T-helper 1 cell (primary cell): Measurements from ENCODE around the gene SMAD6.
A peak's percentile ranks its signal among the peaks of the same experiment; 100 is the strongest.

Experiments
- DNase-seq, 5 donors: peaks; one replicate each; pipeline ENCODE4 v3.0.0-alpha.2; 2012 to 2020

SMAD6 gene

GRCh38 chr15:66760968-66761725 is 59.1 kb downstream of the SMAD6 start:
- DNase-seq, result no peak

DNA sequence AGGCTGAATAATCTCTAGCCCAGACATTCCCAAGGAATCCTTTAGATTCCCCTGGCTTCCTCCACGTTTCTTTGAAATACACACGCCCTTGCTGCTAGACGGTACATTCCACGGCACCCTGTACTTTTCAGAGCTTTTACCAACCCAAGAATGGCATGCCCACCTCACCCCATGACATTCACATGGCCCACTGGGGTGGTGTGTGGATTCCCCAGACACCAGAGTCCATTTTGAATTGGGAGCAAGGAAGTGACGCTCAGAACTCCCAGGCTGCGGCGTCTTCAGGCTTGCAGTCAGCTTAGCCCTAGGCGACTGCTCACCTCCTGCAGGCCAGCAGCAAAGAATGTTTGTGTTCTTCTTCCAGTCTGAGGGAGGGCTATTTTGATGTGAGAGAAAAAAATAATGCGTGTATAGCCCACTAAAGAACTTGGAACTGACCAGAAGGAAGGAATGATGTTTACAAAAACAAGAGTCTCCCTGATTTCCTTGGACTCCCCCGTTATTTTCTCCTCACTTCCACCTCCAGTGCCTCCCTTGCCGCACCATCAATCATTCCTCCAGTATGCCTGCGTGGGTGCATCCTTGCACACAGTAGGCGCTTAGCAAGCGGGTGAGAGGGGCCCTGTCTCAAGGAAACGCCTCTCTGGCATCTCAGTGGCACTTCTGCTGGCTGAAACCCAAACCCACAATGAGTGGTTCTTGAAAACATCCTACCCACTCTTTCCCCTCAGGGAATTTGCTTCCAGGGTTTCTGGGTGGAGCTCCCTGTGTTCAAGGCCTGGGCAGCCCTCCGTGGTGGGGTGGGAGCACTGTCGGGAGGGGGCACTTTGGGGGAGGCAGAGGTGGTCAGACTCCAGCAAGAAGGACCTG is 59.9 kb downstream of the SMAD6 start:
- DNase-seq, result no peak

GRCh38 chr15:66763186-66764071 is 61.4 kb downstream of the SMAD6 start:
- no peak for DNase-seq

- DNase-seq, result no peak
Measured at GRCh38 chr15:66764072-66764786, 62.2 kb downstream of the SMAD6 start.

DNA sequence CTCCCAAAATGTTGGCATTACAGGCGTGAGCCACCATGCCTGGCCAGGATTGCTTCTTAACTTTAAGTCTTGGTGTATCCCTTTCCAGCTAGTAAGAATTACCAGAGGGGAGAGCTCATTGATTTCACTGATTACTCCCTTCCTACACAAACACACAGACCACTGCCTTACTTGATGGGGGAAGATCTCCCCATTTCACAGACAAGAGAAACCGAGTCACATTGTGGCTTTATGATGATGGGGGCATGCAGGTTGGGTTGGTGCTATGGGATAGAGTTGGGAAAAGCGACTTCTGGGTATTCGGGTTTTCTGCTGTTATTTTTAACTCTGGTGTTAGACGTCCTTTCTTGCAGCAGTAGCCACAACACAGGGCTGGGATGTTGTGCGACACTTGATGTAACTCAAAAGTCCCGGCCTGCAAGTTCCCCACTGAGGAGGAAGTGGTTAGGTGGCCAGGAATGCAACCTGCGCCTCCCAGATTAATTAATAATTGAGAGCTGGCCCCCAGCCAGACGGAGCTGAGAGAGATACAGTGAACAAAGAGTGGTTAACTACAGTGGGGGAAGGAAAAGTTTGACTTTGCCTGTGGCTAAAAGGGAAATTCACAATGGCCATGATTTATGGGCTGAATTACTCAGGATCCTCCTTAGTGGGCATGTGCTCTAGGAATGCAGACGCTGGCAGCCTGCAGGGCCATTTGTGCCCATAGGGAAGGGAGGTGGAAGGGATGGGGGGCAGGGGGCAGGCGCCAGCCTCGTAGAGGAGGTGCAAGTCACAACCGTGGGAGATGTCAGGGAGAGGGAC is 63.6 kb downstream of the SMAD6 start:
- DNase-seq, result no peak

- no peak for DNase-seq
Measured at GRCh38 chr15:66766282-66767230, 64.5 kb downstream of the SMAD6 start.

DNA sequence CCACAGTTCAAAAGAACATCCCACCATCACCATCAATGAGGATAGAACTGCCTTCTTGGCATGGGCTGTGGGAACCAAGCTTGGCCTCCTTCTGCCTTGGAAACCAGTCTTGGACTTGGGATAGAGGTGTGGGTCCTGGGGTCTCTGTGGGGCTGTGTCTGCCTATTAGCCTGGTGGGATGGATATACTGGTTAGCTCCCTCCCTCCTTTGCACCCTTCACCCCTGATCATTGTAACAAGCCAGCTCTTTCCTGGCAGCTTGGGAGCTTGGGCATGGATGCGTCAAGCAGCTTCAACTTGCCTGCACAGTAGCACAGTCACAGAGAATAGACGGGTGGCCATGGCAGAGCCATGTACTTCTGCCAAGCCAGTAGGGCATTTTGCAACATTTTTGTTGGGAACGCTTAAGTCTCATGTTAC is 65.2 kb downstream of the SMAD6 start:
- DNase-seq, result no peak

- no peak for DNase-seq
Measured at GRCh38 chr15:66768987-66769386, 67.0 kb downstream of the SMAD6 start.

- no peak for DNase-seq
Measured at GRCh38 chr15:66770518-66771350, 68.7 kb downstream of the SMAD6 start.

DNA sequence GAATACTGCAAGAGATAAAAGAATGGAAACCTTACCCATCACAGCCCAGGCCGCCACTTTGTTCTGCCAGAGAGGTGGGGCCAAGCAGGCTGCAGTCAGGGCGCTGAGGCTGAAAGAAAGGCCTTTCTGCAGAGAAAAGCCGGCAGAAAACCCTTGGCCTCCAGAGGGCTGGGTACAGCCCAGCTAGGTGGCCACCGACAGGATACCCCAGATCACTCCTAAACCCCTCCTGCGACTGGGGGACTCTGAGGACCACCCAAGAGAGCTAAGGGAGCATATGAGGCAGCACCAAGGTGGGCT is 69.3 kb downstream of the SMAD6 start:
- DNase-seq, result no peak

DNA sequence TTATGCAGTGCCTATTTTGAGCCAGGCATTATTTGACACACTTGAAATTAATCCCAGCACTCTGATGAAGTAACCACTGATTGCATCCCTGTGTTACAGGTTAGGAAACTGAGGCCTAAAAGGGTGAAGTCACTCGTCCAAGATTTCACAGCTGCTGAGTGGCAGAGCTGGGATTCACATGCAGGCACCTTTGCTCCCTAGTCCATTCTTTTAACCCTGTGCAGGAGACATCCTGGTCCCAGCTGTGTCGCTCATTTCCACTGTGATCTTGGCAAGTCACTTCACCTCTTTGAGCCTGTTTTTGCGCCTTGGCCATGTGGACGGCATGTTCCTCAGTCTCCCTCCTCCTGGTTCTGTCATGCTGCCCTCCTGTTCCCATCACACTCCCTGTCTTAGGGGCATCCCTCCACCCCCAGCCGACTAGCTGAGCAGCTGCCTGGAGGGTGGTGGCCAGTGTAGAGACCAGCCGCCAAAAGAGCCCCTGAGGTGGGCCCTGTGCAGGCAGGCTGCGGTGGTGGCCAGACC is 70.6 kb downstream of the SMAD6 start:
- no peak for DNase-seq

GRCh38 chr15:66773129-66773873 is 71.3 kb downstream of the SMAD6 start:
- DNase-seq, result no peak

DNA sequence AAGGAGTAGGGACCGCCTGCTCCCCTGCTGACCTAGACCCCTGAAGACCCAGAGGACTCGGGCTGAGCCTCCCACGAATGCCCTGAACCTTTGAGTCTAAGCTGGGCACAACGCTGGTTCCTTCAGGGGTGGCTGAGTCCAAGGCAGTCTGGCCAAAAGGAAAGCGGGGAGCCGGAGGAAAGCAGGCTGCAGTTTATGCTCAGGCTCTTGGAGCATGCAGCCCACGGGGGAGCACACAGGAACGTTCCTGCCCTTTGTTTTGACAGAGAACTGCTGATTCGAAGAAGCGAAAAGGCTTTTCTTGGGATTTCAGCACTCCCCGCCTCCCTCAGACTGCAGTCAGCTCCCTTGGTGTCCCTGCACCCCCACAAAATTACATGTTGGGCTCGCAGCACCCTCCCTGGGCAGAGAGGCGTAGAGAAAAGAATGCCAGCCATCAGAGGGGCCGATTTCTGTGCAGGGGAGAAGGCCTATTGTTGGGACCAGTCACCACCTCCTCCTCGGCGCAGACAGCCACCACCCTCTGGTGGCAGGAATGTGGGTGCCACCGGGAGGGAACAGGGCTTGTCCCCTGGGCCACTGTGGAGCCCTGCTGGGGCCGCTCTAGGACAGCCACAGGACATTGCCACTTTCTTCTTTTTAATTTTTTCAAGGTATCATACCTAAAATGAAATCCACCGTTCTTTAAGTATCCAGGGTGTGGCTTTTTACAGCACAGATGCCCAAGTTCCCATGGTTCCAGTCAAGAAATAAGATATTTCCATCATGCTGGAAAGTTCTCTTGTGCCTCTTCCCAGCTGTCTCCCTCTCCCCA is 72.2 kb downstream of the SMAD6 start:
- peak in 3 of 5 donors; percentile 14 to 34 (median 31) for DNase-seq

DNA sequence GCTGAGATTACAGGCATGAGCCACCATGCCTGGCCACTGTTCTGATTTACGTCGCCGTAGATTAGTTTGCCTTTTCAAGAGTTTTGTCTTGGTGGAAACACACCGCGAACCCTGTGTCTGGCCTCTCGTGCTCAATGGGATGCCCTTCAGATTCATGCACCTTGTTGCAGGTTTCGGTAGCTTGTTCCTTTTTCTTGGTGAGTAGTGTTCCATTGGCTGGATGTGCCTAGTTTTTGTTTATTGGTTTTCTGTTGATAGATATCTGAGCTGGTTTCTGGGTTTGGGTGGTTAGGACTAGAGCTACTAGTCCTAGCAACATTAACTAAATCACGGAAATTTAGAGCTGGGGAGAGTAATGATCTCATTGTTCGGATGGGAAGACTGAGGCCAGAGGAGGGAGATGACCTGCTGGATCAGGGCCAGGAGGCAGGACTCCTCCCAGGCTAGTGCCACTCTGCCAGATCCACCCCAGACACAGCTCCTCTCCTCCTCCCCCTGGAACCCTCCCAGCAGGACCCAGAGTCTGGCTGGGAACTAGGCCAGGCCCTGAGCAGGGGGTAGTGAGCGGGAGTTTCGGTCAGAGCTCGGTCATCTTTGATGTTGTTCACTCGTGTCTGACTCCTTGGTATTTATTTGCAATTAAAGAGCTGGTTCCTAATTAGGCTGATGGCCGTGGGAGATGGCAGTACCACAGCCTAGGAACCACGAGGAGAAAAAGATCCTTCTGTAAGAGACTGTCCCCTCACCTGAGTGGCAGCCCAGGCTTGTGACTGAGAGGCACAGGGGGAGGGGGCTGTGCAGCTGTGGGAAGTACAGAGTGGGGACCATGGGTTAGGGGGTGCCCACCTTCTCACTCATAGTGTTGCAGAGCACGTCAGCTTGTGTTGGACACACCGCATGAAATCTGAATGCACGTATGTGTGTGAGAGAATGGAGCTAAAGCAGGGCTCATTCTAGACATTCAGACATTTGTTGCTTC is 73.4 kb downstream of the SMAD6 start:
- no peak for DNase-seq

- no peak for DNase-seq
Measured at GRCh38 chr15:66777054-66777453, 75.0 kb downstream of the SMAD6 start.

GRCh38 chr15:66777596-66778313 is 75.7 kb downstream of the SMAD6 start:
- DNase-seq, result no peak
